PC-3 (cell line): ENCODE measurements around the gene IKZF1. TPM values are rescaled to one million over a fixed set of nuclear protein-coding genes. Genes with fewer than 3 reads are reported as not detected.
"Not testable (repeated sequence)": the region's sequence is repeated elsewhere in the genome, so short reads cannot be mapped to it uniquely, and the experiment has no call there.

Experiments
- ATAC-seq: fragments of 200-7000 bp; cut with Tn5 transposase; 2 replicates; pipeline ENCODE4 v1.9.1; 2020; ENCODE audit warnings: mild to moderate bottlenecking, moderate library complexity
- BruUV-seq: library from RNA; stranded (reverse); fragments of 400-500 nt; replicated peaks from 2 replicates; lab custom pipeline; 2021; lab: Mats Ljungman, UMichigan
- CTCF ChIA-PET: fragments of 300-600 bp; sonication (Branson Sonifier 250); formaldehyde crosslinking; loops from one replicate; lab custom pipeline; 2022; ENCODE audit warnings: antibody characterized with exemption; lab: Charles Lee
- POLR2A ChIA-PET: fragments of 300-600 bp; sonication (Branson Sonifier 250); formaldehyde crosslinking; loops from one replicate; lab custom pipeline; 2022; ENCODE audit warnings: antibody characterized with exemption; ENCODE audit not compliant: unreplicated experiment; lab: Charles Lee
- DNase-seq: peaks from one replicate; pipeline ENCODE4 v3.0.0-alpha.2; 2015
- H2AFZ ChIP-seq: fragments of 300-600 bp; sonication (generic); 2 replicates; pipeline ENCODE4 v1.6.0; 2016; ENCODE audit warnings: antibody characterized with exemption, low read length
- H3F3A ChIP-seq: fragments of 300-600 bp; sonication (generic); one replicate; pipeline ENCODE4 v1.6.0; 2017; ENCODE audit warnings: antibody characterized with exemption, low read length, control low read depth, mild to moderate bottlenecking; ENCODE audit not compliant: unreplicated experiment
- H3K27ac ChIP-seq: fragments of 300-600 bp; sonication (generic); 2 replicates; pipeline ENCODE4 v1.5.1; 2016; ENCODE audit warnings: mild to moderate bottlenecking, low read length
- H3K27me3 ChIP-seq: fragments of 300-600 bp; sonication (generic); 2 replicates; pipeline ENCODE4 v1.6.1; 2016; ENCODE audit warnings: low read length, mixed read lengths
- H3K36me3 ChIP-seq: fragments of 300-600 bp; sonication (generic); 2 replicates; pipeline ENCODE4 v1.6.1; 2016; ENCODE audit warnings: low read depth, mixed run types, low read length, mixed read lengths
- H3K4me1 ChIP-seq: fragments of 300-600 bp; sonication (generic); 2 replicates; pipeline ENCODE4 v1.5.1; 2016; ENCODE audit warnings: low read length; ENCODE audit not compliant: insufficient read depth
- H3K4me2 ChIP-seq: fragments of 300-600 bp; sonication (generic); 2 replicates; pipeline ENCODE4 v1.6.0; 2016; ENCODE audit warnings: low read length
- H3K4me3 ChIP-seq: fragments of 300-600 bp; sonication (generic); 2 replicates; pipeline ENCODE4 v1.5.1; 2016; ENCODE audit warnings: mild to moderate bottlenecking, low read length, mixed read lengths
- H3K79me2 ChIP-seq: fragments of 300-600 bp; sonication (generic); 2 replicates; pipeline ENCODE4 v1.6.1; 2017; ENCODE audit warnings: low read length, mixed read lengths
- H3K9ac ChIP-seq: fragments of 300-600 bp; sonication (generic); 2 replicates; pipeline ENCODE4 v1.6.0; 2016; ENCODE audit warnings: mild to moderate bottlenecking, low read length
- H3K9me2 ChIP-seq: fragments of 300-600 bp; sonication (generic); replicated peaks from 2 replicates; pipeline ENCODE4 v1.6.1; 2016; ENCODE audit warnings: mixed run types, low read length, mixed read lengths
- H3K9me3 ChIP-seq: fragments of 300-600 bp; sonication (generic); 2 replicates; pipeline ENCODE4 v1.6.1; 2016; ENCODE audit warnings: low read length, mixed read lengths
- H4K20me1 ChIP-seq: fragments of 300-600 bp; sonication (generic); 2 replicates; pipeline ENCODE4 v1.6.1; 2016; ENCODE audit warnings: low read length, mixed read lengths
- EZH2 ChIP-seq: fragments of 300-600 bp; sonication (generic); IDR thresholded peaks from one replicate; pipeline ENCODE4 v1.6.1; 2017; ENCODE audit warnings: antibody characterized with exemption, mild to moderate bottlenecking, low read length; ENCODE audit not compliant: unreplicated experiment
- EZH2phosphoT487 ChIP-seq: fragments of 300-600 bp; sonication (generic); IDR thresholded peaks from 2 replicates; pipeline ENCODE4 v1.6.1; 2018; ENCODE audit warnings: mild to moderate bottlenecking, antibody characterized with exemption, low read length, borderline replicate concordance
- intact Hi-C: fragments of 100-400 bp; cut with micrococcal nuclease; formaldehyde crosslinking; loops from 2 replicates; pipeline ENCODE4 v1.9.0; 2023
- total RNA-seq: library from RNA; depleted of rRNA; stranded (reverse); fragments of >200 nt; gene quantifications from 2 replicates; pipeline ENCODE4 v1.2.3, GENCODE V29; 2014
- TF ChIP-seq, protein P1 (sequence below): fragments of 300-600 bp; sonication (generic); conservative IDR thresholded peaks from 2 replicates; pipeline ENCODE4 v1.5.1; 2017; ENCODE audit warnings: antibody characterized with exemption, low read depth, mild to moderate bottlenecking, low read length

Gene IKZF1
- total RNA-seq, 1 experiment from 2014 or later = not detected

DNA sequence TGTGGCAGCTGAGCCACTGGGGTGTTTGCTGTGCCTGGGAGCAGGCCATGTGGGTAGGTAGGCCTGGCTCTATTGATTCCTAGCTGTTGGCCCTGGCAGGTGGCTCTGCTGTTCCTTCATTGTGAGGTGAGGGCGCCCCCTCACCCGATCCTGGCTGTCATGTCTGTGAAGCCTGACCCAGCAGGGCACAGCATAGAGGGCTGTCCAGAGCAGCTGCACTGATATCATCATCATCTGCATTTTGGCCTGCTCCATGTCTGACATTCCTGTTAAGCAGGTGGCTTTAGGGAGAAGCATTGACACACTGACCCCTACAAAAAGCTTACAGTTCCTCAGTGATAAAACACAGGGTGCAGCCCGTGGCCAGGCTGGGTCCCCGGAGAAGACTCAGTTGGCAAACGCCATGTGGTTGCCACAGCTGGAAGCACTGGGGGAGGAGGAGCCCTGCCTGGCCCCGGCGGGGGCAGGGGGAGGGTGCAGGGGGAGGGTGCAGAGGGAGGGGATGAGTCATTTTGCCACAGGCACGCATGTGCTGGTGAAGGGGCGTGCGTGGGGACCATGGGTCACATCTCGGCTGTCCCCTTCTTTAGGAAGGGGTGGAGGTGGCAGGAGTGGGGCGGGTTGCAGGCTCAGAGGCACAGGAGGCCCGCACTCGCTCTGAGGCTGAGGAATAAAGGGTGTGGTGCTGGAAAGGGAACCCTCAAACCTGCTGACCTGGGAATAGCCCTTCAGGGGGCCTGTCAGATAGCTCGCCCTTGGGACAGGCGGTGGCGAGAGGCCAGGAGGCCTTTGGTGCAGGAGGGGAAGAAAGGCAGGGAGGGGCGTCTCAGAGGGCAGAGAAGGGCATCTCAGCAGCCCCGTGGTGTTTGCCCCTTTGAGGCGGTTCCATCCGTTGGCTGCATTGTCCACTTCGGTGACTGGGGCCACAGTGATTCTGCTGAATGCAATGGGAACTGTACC, 31.6 kb downstream of the IKZF1 start:
- TF ChIP-seq EZH2 (no peak), EZH2phosphoT487 (no peak)
- TF ChIP-seq, protein P1, sequence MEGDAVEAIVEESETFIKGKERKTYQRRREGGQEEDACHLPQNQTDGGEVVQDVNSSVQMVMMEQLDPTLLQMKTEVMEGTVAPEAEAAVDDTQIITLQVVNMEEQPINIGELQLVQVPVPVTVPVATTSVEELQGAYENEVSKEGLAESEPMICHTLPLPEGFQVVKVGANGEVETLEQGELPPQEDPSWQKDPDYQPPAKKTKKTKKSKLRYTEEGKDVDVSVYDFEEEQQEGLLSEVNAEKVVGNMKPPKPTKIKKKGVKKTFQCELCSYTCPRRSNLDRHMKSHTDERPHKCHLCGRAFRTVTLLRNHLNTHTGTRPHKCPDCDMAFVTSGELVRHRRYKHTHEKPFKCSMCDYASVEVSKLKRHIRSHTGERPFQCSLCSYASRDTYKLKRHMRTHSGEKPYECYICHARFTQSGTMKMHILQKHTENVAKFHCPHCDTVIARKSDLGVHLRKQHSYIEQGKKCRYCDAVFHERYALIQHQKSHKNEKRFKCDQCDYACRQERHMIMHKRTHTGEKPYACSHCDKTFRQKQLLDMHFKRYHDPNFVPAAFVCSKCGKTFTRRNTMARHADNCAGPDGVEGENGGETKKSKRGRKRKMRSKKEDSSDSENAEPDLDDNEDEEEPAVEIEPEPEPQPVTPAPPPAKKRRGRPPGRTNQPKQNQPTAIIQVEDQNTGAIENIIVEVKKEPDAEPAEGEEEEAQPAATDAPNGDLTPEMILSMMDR = no peak
- intact Hi-C loops = no loop called here
- ChIA-PET CTCF (no interaction called here), POLR2A (no interaction called here)
- ATAC-seq (no peak), DNase-seq (no peak)
- no peaks in the 10 kb centered on the region for H3K9me2 ChIP-seq
- H3K79me2 ChIP-seq = no peaks in the 10 kb centered on the region
- no peak overlapping the region for H3K27ac ChIP-seq
- no peaks in the 10 kb centered on the region for H3F3A ChIP-seq
- peaks cover 57% of the 10 kb centered on the region for H3K27me3 ChIP-seq
- no peak overlapping the region for H3K4me2 ChIP-seq
- no peak overlapping the region for H3K9ac ChIP-seq
- H3K9me3 ChIP-seq = no peaks in the 10 kb centered on the region
- H3K36me3 ChIP-seq = no peaks in the 10 kb centered on the region
- BruUV-seq = no TSS peak
- no peaks in the 10 kb centered on the region for H3K4me1 ChIP-seq
- no peak overlapping the region for H3K4me3 ChIP-seq
- H2AFZ ChIP-seq = no peak overlapping the region
- H4K20me1 ChIP-seq = no peaks in the 10 kb centered on the region

DNA sequence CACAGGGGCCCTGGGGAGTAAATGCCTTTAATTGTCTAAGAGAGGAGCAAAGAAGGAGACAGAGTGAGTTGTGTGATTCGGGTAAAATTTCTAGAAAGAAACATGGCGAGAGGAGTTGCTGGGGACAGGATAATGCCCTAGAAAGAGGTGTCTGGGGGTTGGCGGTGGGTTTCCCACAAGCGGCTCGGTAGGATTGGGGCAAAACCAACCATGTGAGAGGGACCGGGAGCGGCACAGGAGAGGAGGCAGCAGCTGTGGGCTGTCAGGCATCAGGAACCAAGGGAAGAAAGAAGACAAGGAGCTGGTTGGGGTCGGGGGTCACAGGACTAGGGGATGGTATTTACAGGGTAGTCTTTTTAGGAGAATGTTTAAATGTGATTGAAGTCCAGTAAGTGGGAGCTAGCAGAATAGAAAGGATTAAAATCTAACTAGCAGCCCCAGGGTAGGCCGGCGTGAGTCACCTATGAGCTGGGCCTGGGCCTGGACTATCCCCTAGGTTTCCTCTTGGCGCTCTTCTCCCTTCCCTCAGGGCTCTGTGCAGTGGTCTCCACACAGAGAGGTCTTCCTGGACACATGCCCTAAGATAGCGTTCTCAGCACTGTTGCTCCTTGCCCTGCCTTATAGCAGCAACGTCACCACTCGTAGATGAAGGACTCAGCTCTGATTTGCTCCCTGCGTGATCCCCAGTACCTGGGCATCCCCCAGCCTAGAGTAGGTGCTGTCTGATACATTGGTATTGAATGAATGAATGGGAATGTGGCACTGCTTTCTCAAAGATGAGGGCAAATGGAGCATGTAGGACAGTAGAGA, 32.6 kb downstream of the IKZF1 start:
- no peak overlapping the region for H3K4me3 ChIP-seq
- H3K9ac ChIP-seq = no peak overlapping the region
- no peak overlapping the region for H3K4me2 ChIP-seq
- H3K9me2 ChIP-seq = no peaks in the 10 kb centered on the region
- BruUV-seq = no TSS peak
- H3K79me2 ChIP-seq = no peaks in the 10 kb centered on the region
- POLR2A ChIA-PET = no interaction called here
- no peaks in the 10 kb centered on the region for H3K36me3 ChIP-seq
- CTCF ChIA-PET = interaction anchor here (0.6 kb wide), 1 partner anchor 84 kb away, joined by 11 read pairs; no protein-coding TSS in a partner anchor
- H3K9me3 ChIP-seq = no peaks in the 10 kb centered on the region
- DNase-seq (no peak), ATAC-seq (no peak)
- no peaks in the 10 kb centered on the region for H3F3A ChIP-seq
- no peak overlapping the region for H3K27ac ChIP-seq
- H4K20me1 ChIP-seq = no peaks in the 10 kb centered on the region
- H2AFZ ChIP-seq = no peak overlapping the region
- no peak for TF ChIP-seq EZH2phosphoT487
- no peak for TF ChIP-seq EZH2
- TF ChIP-seq, protein P1 = no peak
- intact Hi-C loops = no loop called here
- no peaks in the 10 kb centered on the region for H3K4me1 ChIP-seq
- peaks cover 54% of the 10 kb centered on the region for H3K27me3 ChIP-seq

DNA sequence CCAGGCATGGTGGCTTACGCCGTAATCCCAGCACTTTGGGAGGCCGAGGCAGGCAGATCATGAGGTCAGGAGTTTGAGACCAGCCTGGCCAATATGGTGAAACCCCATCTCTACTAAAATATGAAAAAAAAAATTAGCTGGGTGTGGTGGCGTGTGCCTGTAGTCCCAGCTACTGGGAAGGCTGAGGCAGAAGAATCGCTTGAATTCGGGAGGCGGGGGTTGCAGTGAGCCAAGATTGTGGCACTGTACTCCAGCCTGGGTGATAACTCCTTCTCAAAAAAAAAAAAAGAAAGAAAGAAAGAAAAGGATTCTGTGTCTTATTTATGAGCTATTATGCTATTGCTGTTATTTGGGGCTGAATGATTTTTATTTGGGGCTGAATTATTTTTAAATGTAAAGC, 35.0 kb downstream of the IKZF1 start:
- H2AFZ ChIP-seq, H3K9ac ChIP-seq, H3K79me2 ChIP-seq, DNase-seq, ATAC-seq, H3K4me3 ChIP-seq, H3K4me1 ChIP-seq, BruUV-seq, H3K9me3 ChIP-seq, CTCF ChIA-PET, intact Hi-C loops, POLR2A ChIA-PET, H3K27ac ChIP-seq, H3F3A ChIP-seq, H3K4me2 ChIP-seq, H4K20me1 ChIP-seq, H3K36me3 ChIP-seq, H3K9me2 ChIP-seq: not testable (repeated sequence)
- H3K27me3 ChIP-seq = peaks cover 52% of the 10 kb centered on the region
